Measurements from ENCODE around the gene CENPW.
A peak's percentile ranks its signal among the peaks of the same experiment; 100 is the strongest.

Gene CENPW

GRCh38 chr6:126339796-126340609 is at the start of gene CENPW:
Gene CENPW (plus strand): TSS chr6:126340115. CDS start chr6:126340274, 159 bp downstream.
- TF ChIP-seq, protein P1, sequence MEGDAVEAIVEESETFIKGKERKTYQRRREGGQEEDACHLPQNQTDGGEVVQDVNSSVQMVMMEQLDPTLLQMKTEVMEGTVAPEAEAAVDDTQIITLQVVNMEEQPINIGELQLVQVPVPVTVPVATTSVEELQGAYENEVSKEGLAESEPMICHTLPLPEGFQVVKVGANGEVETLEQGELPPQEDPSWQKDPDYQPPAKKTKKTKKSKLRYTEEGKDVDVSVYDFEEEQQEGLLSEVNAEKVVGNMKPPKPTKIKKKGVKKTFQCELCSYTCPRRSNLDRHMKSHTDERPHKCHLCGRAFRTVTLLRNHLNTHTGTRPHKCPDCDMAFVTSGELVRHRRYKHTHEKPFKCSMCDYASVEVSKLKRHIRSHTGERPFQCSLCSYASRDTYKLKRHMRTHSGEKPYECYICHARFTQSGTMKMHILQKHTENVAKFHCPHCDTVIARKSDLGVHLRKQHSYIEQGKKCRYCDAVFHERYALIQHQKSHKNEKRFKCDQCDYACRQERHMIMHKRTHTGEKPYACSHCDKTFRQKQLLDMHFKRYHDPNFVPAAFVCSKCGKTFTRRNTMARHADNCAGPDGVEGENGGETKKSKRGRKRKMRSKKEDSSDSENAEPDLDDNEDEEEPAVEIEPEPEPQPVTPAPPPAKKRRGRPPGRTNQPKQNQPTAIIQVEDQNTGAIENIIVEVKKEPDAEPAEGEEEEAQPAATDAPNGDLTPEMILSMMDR (IDR thresholded peaks at IDR 0.05; ENCODE audit: insufficient read depth, low read depth, low read length, missing control alignments), result no peak
- peak within 1 kb of the TSS; percentile 96 for H3K4me3 ChIP-seq (ENCODE audit: low read length)
- peak; percentile 95 for DNase-seq (ENCODE audit: low read depth)

GRCh38 chr6:126293891-126294524 is 45.9 kb upstream of the CENPW start:
- H3K4me3 ChIP-seq (ENCODE audit: low read length), result no peak overlapping the region
- TF ChIP-seq, protein P1 (IDR thresholded peaks at IDR 0.05; ENCODE audit: insufficient read depth, low read depth, low read length, missing control alignments), result no peak
- DNase-seq (ENCODE audit: low read depth), result no peak

- DNase-seq (ENCODE audit: low read depth), result no peak
- H3K4me3 ChIP-seq (ENCODE audit: low read length), result no peak overlapping the region
- TF ChIP-seq, protein P1 (IDR thresholded peaks at IDR 0.05; ENCODE audit: insufficient read depth, low read depth, low read length, missing control alignments), result no peak
These were observed 39.8 kb upstream of the CENPW start for GRCh38 chr6:126300126-126300525.

GRCh38 chr6:126300735-126301134 is 39.2 kb upstream of the CENPW start:
- no peak for DNase-seq (ENCODE audit: low read depth)
- H3K4me3 ChIP-seq (ENCODE audit: low read length), result no peak overlapping the region
- TF ChIP-seq, protein P1 (IDR thresholded peaks at IDR 0.05; ENCODE audit: insufficient read depth, low read depth, low read length, missing control alignments), result no peak

- TF ChIP-seq, protein P1 (IDR thresholded peaks at IDR 0.05; ENCODE audit: insufficient read depth, low read depth, low read length, missing control alignments), result no peak
- peak; percentile 60 for DNase-seq (ENCODE audit: low read depth)
- H3K4me3 ChIP-seq (ENCODE audit: low read length), result no peak overlapping the region
These were observed 37.7 kb upstream of the CENPW start for GRCh38 chr6:126302191-126302590.

GRCh38 chr6:126307849-126308248 is 32.1 kb upstream of the CENPW start:
- TF ChIP-seq, protein P1 (IDR thresholded peaks at IDR 0.05; ENCODE audit: insufficient read depth, low read depth, low read length, missing control alignments), result no peak

More at GRCh38 chr6:126307849-126308248, 32.1 kb upstream of the CENPW start:
- H3K4me3 ChIP-seq (ENCODE audit: low read length), result no peak overlapping the region
- DNase-seq (ENCODE audit: low read depth), result peak; percentile 86

Measured in epithelial cell of esophagus (primary cell).